OCI-LY7 (cell line): ENCODE measurements around the gene CCDC60.

Source experiments
- CTCF ChIP-seq: fragments of 200-600 bp; sonication (generic); conservative IDR thresholded peaks from 2 replicates; pipeline ENCODE4 v1.5.1; 2014; ENCODE audit warnings: mild to moderate bottlenecking, antibody characterized with exemption, low read length, moderate library complexity, mixed read lengths
- EZH2phosphoT487 ChIP-seq: fragments of 200-600 bp; sonication (generic); IDR thresholded peaks from 2 replicates; pipeline ENCODE4 v1.6.1; 2018; ENCODE audit warnings: low read depth, borderline replicate concordance, mild to moderate bottlenecking, mixed run types, antibody characterized with exemption, low read length, moderate library complexity, mixed read lengths

DNA sequence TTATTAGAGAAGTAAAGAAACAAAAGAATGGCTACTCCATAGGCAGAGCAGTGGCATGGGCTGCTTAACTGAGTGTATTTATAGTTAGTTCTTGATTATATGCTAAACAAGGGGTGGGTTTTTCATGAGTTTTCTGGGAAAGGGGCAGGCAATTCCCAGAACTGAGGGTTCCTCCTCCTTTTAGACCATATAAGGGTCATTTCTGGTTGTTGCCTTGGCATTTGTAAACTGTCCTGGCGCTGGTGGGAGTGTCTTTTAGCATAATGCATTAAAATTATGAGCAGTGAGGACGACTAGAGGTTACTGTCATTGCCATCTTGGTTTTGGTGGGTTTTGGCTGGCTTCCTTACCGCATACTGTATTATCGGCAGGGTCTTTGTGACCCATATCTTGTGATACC is 40.1 kb downstream of the CCDC60 start:
- no peak for TF ChIP-seq CTCF
- TF ChIP-seq EZH2phosphoT487 = no peak
